MM.1S (cell line): Measurements from ENCODE around the gene ATG12.

Experiments
- DNase-seq: peaks from one replicate; pipeline ENCODE4 v3.0.0-alpha.2; 2015
- H2AFZ ChIP-seq: fragments of 300-600 bp; sonication (generic); 2 replicates; pipeline ENCODE4 v1.6.0; 2016; ENCODE audit warnings: antibody characterized with exemption, low read length
- H3F3A ChIP-seq: fragments of 300-600 bp; sonication (generic); 2 replicates; pipeline ENCODE4 v1.6.1; 2016; ENCODE audit warnings: mild to moderate bottlenecking, antibody characterized with exemption, low read length, moderate library complexity, mixed read lengths; ENCODE audit not compliant: insufficient read depth
- H3K27ac ChIP-seq: fragments of 300-600 bp; sonication (generic); 2 replicates; pipeline ENCODE4 v1.5.1; 2016; ENCODE audit warnings: mild to moderate bottlenecking, low read length
- H3K27me3 ChIP-seq: fragments of 300-600 bp; sonication (generic); replicated peaks from 2 replicates; pipeline ENCODE4 v1.6.0; 2016; ENCODE audit warnings: low read length; ENCODE audit not compliant: insufficient read depth
- H3K36me3 ChIP-seq: fragments of 300-600 bp; sonication (generic); replicated peaks from 2 replicates; pipeline ENCODE4 v1.6.1; 2016; ENCODE audit warnings: mild to moderate bottlenecking, low read length, mixed read lengths; ENCODE audit not compliant: insufficient read depth
- H3K4me1 ChIP-seq: fragments of 300-600 bp; sonication (generic); 2 replicates; pipeline ENCODE4 v1.6.1; 2016; ENCODE audit warnings: low read length, mixed read lengths
- H3K4me2 ChIP-seq: fragments of 300-600 bp; sonication (generic); 2 replicates; pipeline ENCODE4 v1.6.0; 2016; ENCODE audit warnings: low read depth, low read length
- H3K4me3 ChIP-seq: fragments of 300-600 bp; sonication (generic); 2 replicates; pipeline ENCODE4 v1.5.1; 2016; ENCODE audit warnings: low read length, mixed read lengths
- H3K79me2 ChIP-seq: fragments of 300-600 bp; sonication (generic); 2 replicates; pipeline ENCODE4 v1.6.1; 2016; ENCODE audit warnings: mixed run types, low read length, mixed read lengths
- H3K9ac ChIP-seq: fragments of 300-600 bp; sonication (generic); 2 replicates; pipeline ENCODE4 v1.6.1; 2016; ENCODE audit warnings: low read length, mixed read lengths
- H3K9me2 ChIP-seq: fragments of 300-600 bp; sonication (generic); replicated peaks from 2 replicates; pipeline ENCODE4 v1.6.1; 2016; ENCODE audit warnings: mild to moderate bottlenecking, low read length, mixed read lengths; ENCODE audit not compliant: insufficient read depth
- H3K9me3 ChIP-seq: fragments of 300-600 bp; sonication (generic); replicated peaks from 2 replicates; pipeline ENCODE4 v1.6.1; 2016; ENCODE audit warnings: mild to moderate bottlenecking, low read length, mixed read lengths; ENCODE audit not compliant: insufficient read depth
- H4K20me1 ChIP-seq: fragments of 300-600 bp; sonication (generic); 2 replicates; pipeline ENCODE4 v1.6.1; 2016; ENCODE audit warnings: mild to moderate bottlenecking, low read length, moderate library complexity, mixed read lengths; ENCODE audit not compliant: insufficient read depth
- EZH2 ChIP-seq: fragments of 300-600 bp; sonication (generic); optimal IDR thresholded peaks from 2 replicates; pipeline ENCODE3; 2017; ENCODE audit warnings: low read depth, mild to moderate bottlenecking, antibody characterized with exemption, low read length, mixed read lengths
- EZH2phosphoT487 ChIP-seq: fragments of 300-600 bp; sonication (generic); IDR thresholded peaks from 2 replicates; pipeline ENCODE4 v1.6.1; 2018; ENCODE audit warnings: antibody characterized with exemption, low read length
- TF ChIP-seq, protein P1 (sequence below): fragments of 300-600 bp; sonication (generic); IDR thresholded peaks from 2 replicates; pipeline ENCODE4 v1.5.1; 2016; ENCODE audit warnings: antibody characterized with exemption, low read length, mixed read lengths

Gene ATG12

GRCh38 chr5:115818821-115819220 is 22.5 kb downstream of the ATG12 start:
- Histone ChIP-seq H3K79me2 (no peaks in the 10 kb centered on the region), H3K9me2 (no peaks in the 10 kb centered on the region), H3K9me3 (no peaks in the 10 kb centered on the region), H3K27me3 (no peaks in the 10 kb centered on the region), H3K4me2 (no peak overlapping the region), H3K36me3 (no peaks in the 10 kb centered on the region), H2AFZ (no peak overlapping the region), H3K27ac (no peak overlapping the region), H3K4me3 (no peak overlapping the region), H3K9ac (no peak overlapping the region), H4K20me1 (no peaks in the 10 kb centered on the region), H3F3A (no peaks in the 10 kb centered on the region), H3K4me1 (no peaks in the 10 kb centered on the region)
- no peak for TF ChIP-seq EZH2phosphoT487
- TF ChIP-seq EZH2 = no peak
- no peak for DNase-seq

DNA sequence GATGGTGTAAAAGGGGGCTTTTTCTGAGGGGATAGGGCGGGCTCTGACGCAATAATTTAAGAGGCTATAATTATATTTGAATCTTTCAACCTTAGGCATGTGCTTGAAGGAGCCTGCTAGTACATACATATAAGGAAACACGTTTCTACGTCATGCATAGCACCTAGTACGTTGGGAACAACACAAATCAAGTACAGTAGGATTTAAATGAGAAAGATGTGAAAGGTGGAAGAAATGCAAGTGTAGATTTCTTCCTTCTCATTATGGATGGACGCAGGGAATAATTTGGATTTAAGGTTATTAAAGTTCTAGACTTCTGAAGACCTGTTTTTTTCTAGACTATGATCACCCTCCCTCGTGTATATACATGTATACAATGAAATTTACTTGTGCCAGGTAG is 24.0 kb downstream of the ATG12 start:
- Histone ChIP-seq H3K27me3 (no peaks in the 10 kb centered on the region), H3K9me2 (no peaks in the 10 kb centered on the region), H3K9ac (no peak overlapping the region), H4K20me1 (no peaks in the 10 kb centered on the region), H3F3A (no peaks in the 10 kb centered on the region), H3K4me2 (no peak overlapping the region), H3K4me3 (no peak overlapping the region), H3K79me2 (no peaks in the 10 kb centered on the region), H2AFZ (no peak overlapping the region), H3K36me3 (no peaks in the 10 kb centered on the region), H3K27ac (no peak overlapping the region), H3K4me1 (no peaks in the 10 kb centered on the region), H3K9me3 (no peaks in the 10 kb centered on the region)
- DNase-seq = no peak
- TF ChIP-seq EZH2 (no peak), EZH2phosphoT487 (no peak)
- TF ChIP-seq, protein P1, sequence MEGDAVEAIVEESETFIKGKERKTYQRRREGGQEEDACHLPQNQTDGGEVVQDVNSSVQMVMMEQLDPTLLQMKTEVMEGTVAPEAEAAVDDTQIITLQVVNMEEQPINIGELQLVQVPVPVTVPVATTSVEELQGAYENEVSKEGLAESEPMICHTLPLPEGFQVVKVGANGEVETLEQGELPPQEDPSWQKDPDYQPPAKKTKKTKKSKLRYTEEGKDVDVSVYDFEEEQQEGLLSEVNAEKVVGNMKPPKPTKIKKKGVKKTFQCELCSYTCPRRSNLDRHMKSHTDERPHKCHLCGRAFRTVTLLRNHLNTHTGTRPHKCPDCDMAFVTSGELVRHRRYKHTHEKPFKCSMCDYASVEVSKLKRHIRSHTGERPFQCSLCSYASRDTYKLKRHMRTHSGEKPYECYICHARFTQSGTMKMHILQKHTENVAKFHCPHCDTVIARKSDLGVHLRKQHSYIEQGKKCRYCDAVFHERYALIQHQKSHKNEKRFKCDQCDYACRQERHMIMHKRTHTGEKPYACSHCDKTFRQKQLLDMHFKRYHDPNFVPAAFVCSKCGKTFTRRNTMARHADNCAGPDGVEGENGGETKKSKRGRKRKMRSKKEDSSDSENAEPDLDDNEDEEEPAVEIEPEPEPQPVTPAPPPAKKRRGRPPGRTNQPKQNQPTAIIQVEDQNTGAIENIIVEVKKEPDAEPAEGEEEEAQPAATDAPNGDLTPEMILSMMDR = no peak

DNA sequence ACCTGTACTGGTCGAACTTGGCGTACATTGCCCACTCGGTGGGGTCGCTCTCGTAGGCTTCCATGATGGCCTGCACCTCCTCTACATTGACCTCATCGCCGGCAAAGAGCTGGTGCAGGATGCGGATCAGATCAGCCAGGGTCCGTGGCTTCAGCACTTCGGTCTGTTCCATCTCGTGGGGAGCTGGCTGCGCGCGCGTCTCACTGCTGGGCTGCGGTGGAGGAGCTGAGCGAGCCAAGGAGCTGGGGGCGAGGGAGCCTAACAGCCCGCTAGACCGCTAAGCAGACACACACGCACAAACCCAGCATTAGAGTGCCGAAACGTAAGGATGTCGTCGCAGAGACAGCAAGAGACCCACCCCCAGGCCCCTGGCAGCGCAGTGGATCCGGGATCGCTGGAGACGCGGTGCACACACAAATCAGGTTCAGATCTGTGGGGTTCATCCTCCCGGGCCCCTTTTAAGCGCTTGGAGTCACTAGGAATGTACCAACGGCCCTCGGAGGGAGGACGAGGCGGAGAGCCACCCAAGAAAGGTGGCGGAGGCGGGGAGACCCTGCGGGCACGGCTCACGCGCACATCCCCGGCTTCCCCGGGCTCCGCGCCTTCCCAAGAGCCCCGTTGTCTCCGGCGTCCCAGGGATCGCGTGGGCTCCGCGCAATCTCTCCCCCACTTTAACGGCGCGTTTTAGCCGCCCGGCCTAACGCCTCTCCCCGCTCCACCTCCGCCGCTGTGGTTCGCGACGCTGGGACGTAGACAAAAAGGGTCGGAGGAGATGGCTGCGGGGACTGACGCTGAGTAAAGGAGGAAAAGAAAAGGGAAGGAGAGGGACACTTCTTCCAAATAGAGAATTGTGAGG is 24.9 kb downstream of the ATG12 start, which contains the start of gene CDO1:
CDO1 (minus strand) TSS at position 434 of the 856 bp plus-strand sequence; CDS start at position 172, 262 bp downstream.
- Histone ChIP-seq H3K9me2 (no peaks in the 10 kb centered on the region), H3K4me2 (no peak within 1 kb of the TSS), H3K4me1 (no peaks in the 10 kb centered on the region), H3K27me3 (no peaks in the 10 kb centered on the region), H3K36me3 (no peaks in the 10 kb centered on the region), H3K9ac (no peak within 1 kb of the TSS), H2AFZ (no peak within 1 kb of the TSS), H3K9me3 (no peaks in the 10 kb centered on the region), H4K20me1 (no peaks in the 10 kb centered on the region), H3K79me2 (no peaks in the 10 kb centered on the region), H3K27ac (no peak within 1 kb of the TSS), H3F3A (no peaks in the 10 kb centered on the region), H3K4me3 (no peak within 1 kb of the TSS)
- no peak for DNase-seq
- TF ChIP-seq EZH2 (no peak), EZH2phosphoT487 (no peak)
- TF ChIP-seq, protein P1 = no peak

GRCh38 chr5:115815693-115816225 is 25.6 kb downstream of the ATG12 start:
- DNase-seq = no peak
- Histone ChIP-seq H3K27ac (no peak overlapping the region), H3K4me1 (no peaks in the 10 kb centered on the region), H3F3A (no peaks in the 10 kb centered on the region), H3K4me3 (no peak overlapping the region), H3K9me3 (no peaks in the 10 kb centered on the region), H4K20me1 (no peaks in the 10 kb centered on the region), H3K36me3 (no peaks in the 10 kb centered on the region), H3K9me2 (no peaks in the 10 kb centered on the region), H2AFZ (no peak overlapping the region), H3K27me3 (no peaks in the 10 kb centered on the region), H3K79me2 (no peaks in the 10 kb centered on the region), H3K9ac (no peak overlapping the region), H3K4me2 (no peak overlapping the region)
- no peak for TF ChIP-seq EZH2
- TF ChIP-seq, protein P1 = no peak
